Chondrocyte (in vitro differentiated cells): ENCODE results near the gene COX8C. TPM values are rescaled to one million over a fixed set of nuclear protein-coding genes. Genes with fewer than 3 reads are reported as not detected.

ENCODE experiments used
- DNase-seq: peaks from one replicate; pipeline ENCODE4 v3.0.0; 2021; ENCODE audit warnings: mixed read lengths, low spot score
- H3K27ac Mint-ChIP-seq: one replicate; pipeline ENCODE4 v1.8.0; 2021; ENCODE audit warnings: mild to moderate bottlenecking, moderate library complexity, mixed read lengths; ENCODE audit not compliant: unreplicated experiment
- H3K27me3 Mint-ChIP-seq: 2 replicates; pipeline ENCODE4 v1.8.0; 2021; ENCODE audit warnings: low read depth, mixed read lengths
- H3K36me3 Mint-ChIP-seq: 2 replicates; pipeline ENCODE4 v1.8.0; 2021; ENCODE audit warnings: low read depth, mixed read lengths
- H3K4me1 Mint-ChIP-seq: 2 replicates; pipeline ENCODE4 v1.8.0; 2021; ENCODE audit warnings: low read depth, mild to moderate bottlenecking, mixed read lengths
- H3K4me3 Mint-ChIP-seq: one replicate; pipeline ENCODE4 v1.8.0; 2021; ENCODE audit warnings: mild to moderate bottlenecking, moderate library complexity, mixed read lengths; ENCODE audit not compliant: unreplicated experiment
- H3K9me3 Mint-ChIP-seq: 2 replicates; pipeline ENCODE4 v1.8.0; 2021; ENCODE audit warnings: low read depth, mixed read lengths
- CTCF ChIP-seq: fragments of 200-600 bp; sonication (generic); IDR thresholded peaks from 2 replicates; pipeline ENCODE4 v1.5.0; 2021; ENCODE audit warnings: antibody characterized with exemption, mild to moderate bottlenecking, moderate library complexity
- long read RNA-seq: library from polyadenylated mRNA; stranded (forward); transcript quantifications from one replicate; pipeline ENCODE4 v2.0.0, GENCODE V29; 2021
- total RNA-seq: library from RNA; stranded (reverse); gene quantifications from 3 replicates; pipeline ENCODE4 v1.2.1, GENCODE V29; 2021

COX8C gene
- total RNA-seq: not detected in 3 replicates
- long read RNA-seq: 0 reads

GRCh38 chr14:93346926-93347721, at the start of gene COX8C:
Gene COX8C (plus strand): TSS chr14:93347182. CDS start chr14:93347269, 87 bp downstream.
- TF ChIP-seq CTCF: no peak
- DNase-seq: no peak
- Mint-ChIP-seq H3K27me3 (peaks cover 5% of the 10 kb centered on the region), H3K27ac (no peak within 1 kb of the TSS), H3K36me3 (peaks cover 1% of the 10 kb centered on the region), H3K4me3 (no peak within 1 kb of the TSS), H3K9me3 (no peaks in the 10 kb centered on the region), H3K4me1 (no peaks in the 10 kb centered on the region)

- no peak for DNase-seq
- Mint-ChIP-seq H3K27me3 (no peaks in the 10 kb centered on the region), H3K36me3 (peaks cover 2% of the 10 kb centered on the region), H3K27ac (no peak overlapping the region), H3K9me3 (no peaks in the 10 kb centered on the region), H3K4me1 (peaks cover 27% of the 10 kb centered on the region), H3K4me3 (no peak overlapping the region)
- TF ChIP-seq CTCF: no peak
Measured at GRCh38 chr14:93299416-93299815, 47.6 kb upstream of the COX8C start.

- no peak for TF ChIP-seq CTCF
- H3K4me1 Mint-ChIP-seq: peaks cover 31% of the 10 kb centered on the region
- no peak for DNase-seq
- H3K4me3 Mint-ChIP-seq: no peak overlapping the region
- no peaks in the 10 kb centered on the region for H3K36me3 Mint-ChIP-seq
- H3K9me3 Mint-ChIP-seq: no peaks in the 10 kb centered on the region
- no peaks in the 10 kb centered on the region for H3K27me3 Mint-ChIP-seq
- H3K27ac Mint-ChIP-seq: no peak overlapping the region
Measured at GRCh38 chr14:93299866-93300265, 47.1 kb upstream of the COX8C start.

- no peak overlapping the region for H3K4me3 Mint-ChIP-seq
- no peaks in the 10 kb centered on the region for H3K9me3 Mint-ChIP-seq
- no peak for TF ChIP-seq CTCF
- H3K36me3 Mint-ChIP-seq: no peaks in the 10 kb centered on the region
- peaks cover 41% of the 10 kb centered on the region for H3K4me1 Mint-ChIP-seq
- no peaks in the 10 kb centered on the region for H3K27me3 Mint-ChIP-seq
- H3K27ac Mint-ChIP-seq: peak overlapping the region; percentile 15
- DNase-seq: no peak
Measured at GRCh38 chr14:93301821-93302447, 45.0 kb upstream of the COX8C start.

- TF ChIP-seq CTCF: no peak
- no peak for DNase-seq
- Mint-ChIP-seq H3K4me1 (peaks cover 49% of the 10 kb centered on the region), H3K9me3 (no peaks in the 10 kb centered on the region), H3K27ac (no peak overlapping the region), H3K4me3 (no peak overlapping the region), H3K36me3 (no peaks in the 10 kb centered on the region), H3K27me3 (no peaks in the 10 kb centered on the region)
Measured at GRCh38 chr14:93302688-93303581, 44.0 kb upstream of the COX8C start.
